Endothelial cell (in vitro differentiated cells): ENCODE measurements around the gene FGR. TPM values are rescaled to one million over a fixed set of nuclear protein-coding genes. Genes with fewer than 3 reads are reported as not detected.
A peak's percentile ranks its signal among the peaks of the same experiment; 100 is the strongest.

ENCODE experiments used
- DNase-seq: peaks from one replicate; pipeline ENCODE4 v3.0.0; 2021; ENCODE audit warnings: low spot score
- H3K27ac Mint-ChIP-seq: one replicate; pipeline ENCODE4 v1.8.0; 2021; ENCODE audit warnings: mixed read lengths, inconsistent platforms; ENCODE audit not compliant: unreplicated experiment
- H3K27me3 Mint-ChIP-seq: one replicate; pipeline ENCODE4 v1.8.0; 2021; ENCODE audit warnings: mild to moderate bottlenecking, moderate library complexity, mixed read lengths, inconsistent platforms; ENCODE audit not compliant: unreplicated experiment
- H3K36me3 Mint-ChIP-seq: one replicate; pipeline ENCODE4 v1.8.0; 2021; ENCODE audit warnings: mild to moderate bottlenecking, low read depth, mixed read lengths, inconsistent platforms; ENCODE audit not compliant: unreplicated experiment
- H3K4me1 Mint-ChIP-seq: one replicate; pipeline ENCODE4 v1.8.0; 2021; ENCODE audit warnings: mild to moderate bottlenecking, mixed read lengths, inconsistent platforms; ENCODE audit not compliant: unreplicated experiment
- H3K4me3 Mint-ChIP-seq: one replicate; pipeline ENCODE4 v1.8.0; 2021; ENCODE audit warnings: mild to moderate bottlenecking, mixed read lengths, inconsistent platforms; ENCODE audit not compliant: unreplicated experiment
- H3K9me3 Mint-ChIP-seq: one replicate; pipeline ENCODE4 v1.8.0; 2021; ENCODE audit warnings: mixed read lengths, inconsistent platforms; ENCODE audit not compliant: unreplicated experiment
- CTCF ChIP-seq: fragments of 200-600 bp; sonication (generic); IDR thresholded peaks from one replicate; pipeline ENCODE4 v1.5.0; 2021; ENCODE audit warnings: antibody characterized with exemption; ENCODE audit not compliant: unreplicated experiment
- total RNA-seq: library from RNA; stranded (reverse); fragmentation: NEBNext Ultra II Directional; extraction: Animal tissue kit (Norgen Biotek cat#: 25700); gene quantifications from one replicate; pipeline ENCODE4 v1.2.1, GENCODE V29; 2021; ENCODE audit not compliant: unreplicated experiment

The FGR gene
- total RNA-seq, 1 donor from 2014 or later, result 0.46 TPM

GRCh38 chr1:27665016-27665651, 30.1 kb upstream of the FGR start:
- Mint-ChIP-seq H3K27me3 (peaks cover 9% of the 10 kb centered on the region), H3K4me3 (no peak overlapping the region), H3K4me1 (peaks cover 23% of the 10 kb centered on the region), H3K27ac (no peak overlapping the region), H3K9me3 (no peaks in the 10 kb centered on the region), H3K36me3 (no peaks in the 10 kb centered on the region)
- no peak for DNase-seq
- no peak for TF ChIP-seq CTCF

GRCh38 chr1:27664291-27664690, 29.3 kb upstream of the FGR start:
- H3K4me3 Mint-ChIP-seq, result no peak overlapping the region
- H3K9me3 Mint-ChIP-seq, result no peaks in the 10 kb centered on the region

GRCh38 chr1:27662707-27663393, 27.9 kb upstream of the FGR start:
- peak; percentile 96 for TF ChIP-seq CTCF
- Mint-ChIP-seq H3K27ac (peak overlapping the region; percentile 94), H3K4me3 (peak overlapping the region; percentile 62), H3K27me3 (peaks cover 17% of the 10 kb centered on the region), H3K4me1 (peaks cover 28% of the 10 kb centered on the region), H3K9me3 (no peaks in the 10 kb centered on the region), H3K36me3 (no peaks in the 10 kb centered on the region)
- peak; percentile 94 for DNase-seq

More at GRCh38 chr1:27664291-27664690, 29.3 kb upstream of the FGR start:
- TF ChIP-seq CTCF, result no peak
- H3K4me1 Mint-ChIP-seq, result peaks cover 26% of the 10 kb centered on the region
- no peak overlapping the region for H3K27ac Mint-ChIP-seq
- no peak for DNase-seq
- H3K27me3 Mint-ChIP-seq, result peaks cover 9% of the 10 kb centered on the region
- H3K36me3 Mint-ChIP-seq, result no peaks in the 10 kb centered on the region

DNA sequence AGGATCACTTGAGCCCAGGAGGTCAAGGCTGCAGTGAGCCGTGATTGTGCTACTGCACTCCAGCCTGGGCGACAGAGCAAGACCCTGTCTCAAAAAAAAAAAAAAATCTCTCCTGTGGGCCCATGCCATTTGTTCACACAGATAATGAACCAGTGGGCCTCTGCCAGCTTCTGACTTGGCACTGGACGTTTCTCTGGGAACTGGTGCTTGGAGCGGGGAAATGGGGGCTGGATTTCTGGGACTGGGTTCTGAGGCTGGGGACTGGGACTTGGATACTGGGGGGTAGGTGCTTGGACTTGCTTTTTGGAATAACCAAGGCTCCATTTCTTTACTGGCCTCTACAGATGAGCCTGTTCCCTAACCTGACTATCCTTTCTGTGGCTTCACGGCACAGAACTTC, 27.3 kb upstream of the FGR start:
- Mint-ChIP-seq H3K27ac (peak overlapping the region; percentile 94), H3K4me3 (no peak overlapping the region), H3K4me1 (peaks cover 28% of the 10 kb centered on the region), H3K9me3 (no peaks in the 10 kb centered on the region), H3K36me3 (no peaks in the 10 kb centered on the region), H3K27me3 (peaks cover 17% of the 10 kb centered on the region)
- TF ChIP-seq CTCF, result no peak
- DNase-seq, result no peak

DNA sequence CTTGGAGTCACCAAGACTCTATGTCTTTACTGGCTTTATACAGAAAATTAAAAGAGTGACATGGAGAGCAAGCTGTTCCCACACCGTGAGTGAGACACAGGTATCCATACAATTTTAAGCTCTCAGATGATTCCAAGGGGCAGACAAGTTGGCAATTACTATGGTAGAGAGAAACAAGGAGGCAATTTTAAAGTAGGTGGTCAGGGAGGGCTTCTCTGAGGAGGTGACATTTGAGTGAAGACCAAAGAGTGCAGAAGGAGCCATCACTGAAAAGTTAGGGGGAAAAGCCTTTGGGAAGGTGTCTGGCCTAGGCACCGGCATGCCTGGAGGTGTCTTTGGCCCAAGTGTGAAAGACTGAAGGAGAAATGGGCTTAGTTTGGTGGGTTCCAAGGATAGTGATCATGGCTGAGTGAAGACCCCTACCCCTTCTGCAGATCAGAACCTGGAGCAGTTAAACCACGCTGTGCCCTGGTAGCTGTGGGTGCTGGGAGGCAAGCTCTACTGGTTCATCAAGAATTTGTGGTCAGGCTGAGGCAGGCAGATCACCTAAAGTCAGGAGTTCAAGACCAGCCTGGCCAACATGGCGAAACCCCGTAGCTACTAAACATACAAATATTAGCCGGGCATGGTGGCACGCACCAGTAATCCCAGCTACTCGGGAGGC, 26.6 kb upstream of the FGR start:
- H3K4me3 Mint-ChIP-seq, result no peak overlapping the region
- no peak overlapping the region for H3K27ac Mint-ChIP-seq
- TF ChIP-seq CTCF, result no peak
- H3K9me3 Mint-ChIP-seq, result no peaks in the 10 kb centered on the region
- H3K36me3 Mint-ChIP-seq, result no peaks in the 10 kb centered on the region
- no peak for DNase-seq
- peaks cover 20% of the 10 kb centered on the region for H3K27me3 Mint-ChIP-seq
- H3K4me1 Mint-ChIP-seq, result peaks cover 28% of the 10 kb centered on the region
